HG03354 (cell line): ENCODE data around the gene PRB4.
A peak's percentile ranks its signal among the peaks of the same experiment; 100 is the strongest.
"Not testable (repeated sequence)": the region's sequence is repeated elsewhere in the genome, so short reads cannot be mapped to it uniquely, and the experiment has no call there.

Source experiments
- ATAC-seq: cut with Tn5 transposase; IDR thresholded peaks from one replicate; pipeline ENCODE4 v1.9.1; 2021; ENCODE audit warnings: mild to moderate bottlenecking; ENCODE audit not compliant: unreplicated experiment, poor library complexity, severe bottlenecking

The PRB4 gene

DNA sequence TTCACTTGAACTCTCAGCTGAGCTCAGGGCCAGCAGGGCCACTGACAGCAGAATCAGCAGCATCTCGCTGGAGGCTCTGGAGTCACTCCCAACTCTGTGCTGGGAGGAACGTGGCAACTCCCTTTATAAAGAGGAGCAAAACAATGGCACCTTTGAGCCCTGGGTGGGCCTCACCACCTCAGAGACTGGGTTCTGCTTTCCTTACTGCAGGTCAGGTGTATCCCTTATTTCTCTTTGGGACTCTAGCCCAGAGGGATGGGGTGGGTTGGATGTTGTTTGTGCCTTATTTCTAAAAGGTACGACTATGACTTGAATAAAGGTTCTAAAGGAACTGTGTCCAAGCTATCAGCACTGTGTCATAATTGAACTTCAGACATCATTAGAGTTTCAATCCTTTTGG, at the start of gene PRB4:
TSS of gene PRB4 (minus strand) at position 101 of the 400 bp plus-strand sequence. CDS start at position 63, 38 bp downstream.
- no peak for ATAC-seq

DNA sequence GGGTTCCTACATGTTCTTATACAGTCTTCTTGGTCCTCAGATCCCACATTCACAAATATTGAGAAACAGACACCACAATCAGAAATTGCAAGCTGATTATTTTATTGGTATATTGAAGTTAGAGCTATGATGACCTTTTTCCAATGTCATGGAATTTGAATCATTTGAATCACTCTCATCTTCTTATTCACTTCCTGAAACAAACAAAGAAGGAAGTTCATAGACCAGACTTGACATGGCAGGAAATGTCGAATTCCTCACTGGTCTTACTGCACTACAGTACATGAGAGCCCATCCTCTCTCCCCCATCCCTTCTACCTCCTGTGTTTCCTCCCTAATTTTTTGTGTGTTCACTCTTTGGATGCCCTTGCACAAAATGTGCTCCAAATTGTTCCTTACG, 41.5 kb upstream of the PRB4 start:
- not testable (repeated sequence) for ATAC-seq

DNA sequence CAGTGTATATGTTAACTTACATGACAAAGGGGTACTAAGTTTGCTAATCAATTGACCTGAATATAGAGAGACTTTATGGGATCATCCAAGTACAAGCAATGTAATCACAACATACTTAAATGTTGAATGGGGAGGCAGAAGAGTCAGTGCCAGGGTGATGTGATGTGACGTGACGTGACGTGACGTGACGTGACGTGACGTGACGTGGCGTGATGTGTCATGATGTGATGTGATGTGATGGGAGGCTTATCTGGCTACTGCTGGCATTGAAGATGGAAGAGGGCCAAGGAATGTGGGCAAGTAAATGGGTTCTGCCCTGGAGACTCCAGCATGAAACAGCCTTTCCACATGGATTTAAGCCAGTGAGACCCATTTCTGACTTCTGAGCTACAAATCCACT, 38.2 kb upstream of the PRB4 start:
- no peak for ATAC-seq

DNA sequence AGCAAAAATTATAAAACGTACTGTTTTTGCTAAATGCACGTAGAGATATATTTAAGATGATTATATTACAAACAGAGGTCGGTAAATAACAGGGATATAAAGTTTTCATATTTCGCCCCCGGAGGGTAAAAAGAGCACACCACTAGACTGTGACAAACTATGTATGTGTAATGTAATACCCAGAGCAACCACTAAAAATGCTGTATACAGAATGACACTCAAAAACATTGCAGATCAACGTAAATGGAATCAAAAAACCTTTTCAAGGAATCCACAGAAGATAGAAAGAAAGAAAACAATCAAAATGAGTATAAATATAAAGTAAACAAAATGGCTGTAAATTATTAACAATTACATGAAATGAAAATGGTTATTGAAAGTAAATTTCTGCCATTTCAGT, 37.6 kb upstream of the PRB4 start:
- peak; percentile 65 for ATAC-seq

- no peak for ATAC-seq
Observed at GRCh38 chr12:11344500-11344899, 34.3 kb upstream of the PRB4 start.

GRCh38 chr12:11324426-11324825, 14.2 kb upstream of the PRB4 start:
- no peak for ATAC-seq

DNA sequence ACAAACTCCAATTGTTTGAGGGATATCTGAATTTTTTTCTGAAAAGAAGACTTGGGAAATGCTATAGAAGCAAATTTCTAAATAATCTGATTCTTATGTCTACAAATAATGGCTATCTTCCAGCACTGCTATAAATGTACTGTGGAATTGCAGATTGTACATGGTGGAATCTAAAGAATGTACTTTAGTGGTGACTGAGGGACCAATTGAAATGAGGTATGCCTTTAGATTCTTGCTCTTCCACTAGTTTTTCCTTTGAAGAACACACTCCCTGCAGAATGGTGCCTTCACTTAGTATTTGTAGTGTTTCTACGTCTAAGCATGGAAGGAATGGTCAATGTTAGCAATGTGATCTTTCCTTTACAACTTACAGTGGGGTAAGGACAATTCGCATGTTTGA, 11.7 kb upstream of the PRB4 start:
- ATAC-seq = no peak

DNA sequence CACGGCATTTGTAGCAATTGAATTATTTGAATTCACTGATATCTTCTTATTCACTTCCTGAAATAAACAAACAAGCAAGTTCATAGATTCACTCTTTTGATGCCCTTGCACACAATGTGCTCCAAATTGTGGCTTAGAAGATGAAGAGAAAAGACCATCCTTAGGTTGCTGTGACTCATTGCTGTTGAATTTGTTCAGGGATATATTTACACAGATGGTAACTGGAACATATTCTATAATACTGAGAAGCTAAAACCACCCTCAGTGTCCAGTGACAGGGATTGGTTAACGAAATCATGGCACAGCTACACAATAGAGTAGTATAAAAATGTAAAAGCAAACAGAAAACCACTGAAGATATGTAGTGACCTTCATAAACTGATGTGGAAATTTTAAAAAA, 3.1 kb downstream of the PRB4 start:
- no peak for ATAC-seq

- ATAC-seq = no peak
Observed at GRCh38 chr12:11273449-11273848, 36.8 kb downstream of the PRB4 start.

DNA sequence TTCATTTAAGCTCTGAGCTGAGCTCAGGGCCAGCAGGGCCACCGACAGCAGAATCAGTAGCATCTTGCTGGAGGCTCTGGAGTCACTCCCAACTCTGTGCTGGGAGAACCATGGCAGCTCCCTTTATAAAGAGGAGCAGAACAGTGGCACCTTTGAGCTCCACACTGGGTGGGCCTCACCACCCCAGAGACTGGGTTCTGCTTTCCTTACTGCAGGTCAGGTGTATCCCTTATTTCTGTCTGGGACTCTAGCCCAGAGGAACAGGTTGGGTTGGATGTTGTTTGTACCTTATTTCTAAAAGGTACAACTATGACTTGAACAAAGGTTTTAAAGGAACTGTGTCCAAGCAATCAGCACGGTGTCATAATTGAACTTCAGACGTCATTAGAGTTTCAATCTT, 40.6 kb downstream of the PRB4 start, which contains the start of gene PRB3:
TSS of gene PRB3 (minus strand) at position 101 of the 400 bp plus-strand sequence. CDS start at position 63, 38 bp downstream.
- ATAC-seq = no peak

DNA sequence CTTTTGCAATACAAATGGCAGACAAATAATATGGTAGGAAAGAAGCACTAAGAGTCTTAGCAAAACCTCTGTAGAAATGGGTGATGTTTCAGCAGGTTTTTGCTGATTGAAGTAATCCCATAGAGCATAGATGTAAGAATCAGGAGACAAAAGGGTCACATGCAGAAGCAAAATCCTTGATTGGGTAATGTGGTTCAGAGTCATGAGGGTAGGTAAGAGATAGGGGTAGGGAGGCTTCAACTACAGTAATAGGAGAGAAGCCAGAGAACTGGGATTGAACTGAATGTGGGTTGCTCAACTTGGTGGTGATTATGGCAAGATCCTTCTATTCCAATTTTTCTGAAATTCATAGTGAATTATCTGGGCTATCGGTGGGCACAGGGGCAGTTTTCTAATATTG, 45.7 kb downstream of the PRB4 start:
- ATAC-seq = no peak
